ENCODE data around the gene FHOD3.

Gene FHOD3

GRCh38 chr18:36476433-36476832, 178.9 kb downstream of the FHOD3 start:
- DNase-seq (ENCODE audit: low read depth, low spot score): no peak

- DNase-seq (ENCODE audit: low read depth, low spot score): no peak
Observed at GRCh38 chr18:36477776-36478175, 180.3 kb downstream of the FHOD3 start.

GRCh38 chr18:36481201-36481657, 183.7 kb downstream of the FHOD3 start:
- no peak for DNase-seq (ENCODE audit: low read depth, low spot score)

- no peak for DNase-seq (ENCODE audit: low read depth, low spot score)
Observed at GRCh38 chr18:36481935-36482334, 184.4 kb downstream of the FHOD3 start.

- no peak for DNase-seq (ENCODE audit: low read depth, low spot score)
Observed at GRCh38 chr18:36484591-36484990, 187.1 kb downstream of the FHOD3 start.

GRCh38 chr18:36485772-36486171, 188.3 kb downstream of the FHOD3 start:
- no peak for DNase-seq (ENCODE audit: low read depth, low spot score)

GRCh38 chr18:36488131-36488530, 190.6 kb downstream of the FHOD3 start:
- DNase-seq (ENCODE audit: low read depth, low spot score): no peak

- DNase-seq (ENCODE audit: low read depth, low spot score): no peak
Observed at GRCh38 chr18:36490897-36491296, 193.4 kb downstream of the FHOD3 start.

- no peak for DNase-seq (ENCODE audit: low read depth, low spot score)
Observed at GRCh38 chr18:36492604-36493329, 195.3 kb downstream of the FHOD3 start.

- DNase-seq (ENCODE audit: low read depth, low spot score): no peak
Observed at GRCh38 chr18:36493349-36494159, 196.0 kb downstream of the FHOD3 start.

GRCh38 chr18:36494160-36494437, 196.6 kb downstream of the FHOD3 start:
- no peak for DNase-seq (ENCODE audit: low read depth, low spot score)

- no peak for DNase-seq (ENCODE audit: low read depth, low spot score)
Observed at GRCh38 chr18:36496022-36496421, 198.5 kb downstream of the FHOD3 start.

GRCh38 chr18:36499938-36500337, 202.4 kb downstream of the FHOD3 start:
- DNase-seq (ENCODE audit: low read depth, low spot score): no peak

- DNase-seq (ENCODE audit: low read depth, low spot score): no peak
Observed at GRCh38 chr18:36501100-36501499, 203.6 kb downstream of the FHOD3 start.

- no peak for DNase-seq (ENCODE audit: low read depth, low spot score)
Observed at GRCh38 chr18:36503477-36503876, 206.0 kb downstream of the FHOD3 start.

- DNase-seq (ENCODE audit: low read depth, low spot score): no peak
Observed at GRCh38 chr18:36504928-36505327, 207.4 kb downstream of the FHOD3 start.

- no peak for DNase-seq (ENCODE audit: low read depth, low spot score)
Observed at GRCh38 chr18:36505665-36506064, 208.2 kb downstream of the FHOD3 start.

- no peak for DNase-seq (ENCODE audit: low read depth, low spot score)
Observed at GRCh38 chr18:36509646-36510197, 212.2 kb downstream of the FHOD3 start.

GRCh38 chr18:36511791-36512352, 214.4 kb downstream of the FHOD3 start:
- no peak for DNase-seq (ENCODE audit: low read depth, low spot score)

- DNase-seq (ENCODE audit: low read depth, low spot score): no peak
Observed at GRCh38 chr18:36513556-36513955, 216.0 kb downstream of the FHOD3 start.

GRCh38 chr18:36514778-36515177, 217.3 kb downstream of the FHOD3 start:
- DNase-seq (ENCODE audit: low read depth, low spot score): no peak

GRCh38 chr18:36516258-36516657, 218.7 kb downstream of the FHOD3 start:
- DNase-seq (ENCODE audit: low read depth, low spot score): no peak

- DNase-seq (ENCODE audit: low read depth, low spot score): no peak
Observed at GRCh38 chr18:36516726-36517125, 219.2 kb downstream of the FHOD3 start.
